PC-9 (cell line): ENCODE data around the gene MAP3K20. TPM values are rescaled to one million over a fixed set of nuclear protein-coding genes. Genes with fewer than 3 reads are reported as not detected.

Source experiments
- BruUV-seq: library from RNA; stranded (reverse); fragments of 400-500 nt; replicated peaks from 2 replicates; lab custom pipeline; 2021; lab: Mats Ljungman, UMichigan
- CTCF ChIA-PET: fragments of 300-600 bp; sonication (Branson Sonifier 250); formaldehyde crosslinking; loops from one replicate; lab custom pipeline; 2022; ENCODE audit warnings: antibody characterized with exemption; lab: Charles Lee
- POLR2A ChIA-PET: fragments of 300-600 bp; sonication (Branson Sonifier 250); formaldehyde crosslinking; loops from one replicate; lab custom pipeline; 2022; ENCODE audit warnings: antibody characterized with exemption; ENCODE audit not compliant: unreplicated experiment; lab: Charles Lee
- DNase-seq, 2 experiments: peaks; one replicate each; pipeline versions ENCODE4 v3.0.0 to v3.0.0-alpha.2; 2015 to 2022; ENCODE audit warnings: mixed read lengths in 1 of 2
- H2AFZ ChIP-seq: fragments of 200-600 bp; sonication (generic); 2 replicates; pipeline ENCODE4 v1.8.1; 2017; ENCODE audit warnings: antibody characterized with exemption
- H3F3A ChIP-seq: fragments of 200-600 bp; sonication (generic); 2 replicates; pipeline ENCODE4 v1.8.1; 2017; ENCODE audit warnings: antibody characterized with exemption, mild to moderate bottlenecking, low read depth; ENCODE audit not compliant: insufficient read depth
- H3K27ac ChIP-seq: fragments of 200-600 bp; sonication (generic); 2 replicates; pipeline ENCODE4 v1.6.1; 2016; ENCODE audit warnings: mixed run types
- H3K27me3 ChIP-seq: fragments of 200-600 bp; sonication (generic); 2 replicates; pipeline ENCODE4 v1.6.1; 2016; ENCODE audit warnings: low read depth, mixed run types; ENCODE audit not compliant: insufficient read depth
- H3K36me3 ChIP-seq: fragments of 200-600 bp; sonication (generic); 2 replicates; pipeline ENCODE4 v1.6.1; 2016; ENCODE audit warnings: low read depth, mixed run types
- H3K4me1 ChIP-seq: fragments of 200-600 bp; sonication (generic); replicated peaks from 2 replicates; pipeline ENCODE4 v1.6.1; 2016; ENCODE audit warnings: mixed run types; ENCODE audit not compliant: insufficient read depth
- H3K4me2 ChIP-seq: fragments of 200-600 bp; sonication (generic); 2 replicates; pipeline ENCODE4 v1.6.1; 2017; ENCODE audit warnings: mixed run types
- H3K4me3 ChIP-seq: fragments of 200-600 bp; sonication (generic); 2 replicates; pipeline ENCODE4 v1.6.1; 2016; ENCODE audit warnings: mixed run types
- H3K79me2 ChIP-seq: fragments of 200-600 bp; sonication (generic); 2 replicates; pipeline ENCODE4 v1.6.1; 2017; ENCODE audit warnings: low read depth, mixed run types
- H3K9me2 ChIP-seq: fragments of 200-600 bp; sonication (generic); 2 replicates; pipeline ENCODE4 v1.8.1; 2017; ENCODE audit warnings: mild to moderate bottlenecking; ENCODE audit not compliant: insufficient read depth
- H3K9me3 ChIP-seq: fragments of 200-600 bp; sonication (generic); 2 replicates; pipeline ENCODE4 v1.8.1; 2016; ENCODE audit warnings: low read depth; ENCODE audit not compliant: insufficient read depth
- H4K20me1 ChIP-seq: fragments of 200-600 bp; sonication (generic); 2 replicates; pipeline ENCODE4 v1.8.1; 2017; ENCODE audit not compliant: insufficient read depth
- EZH2 ChIP-seq: fragments of 200-600 bp; sonication (generic); IDR thresholded peaks from 2 replicates; pipeline ENCODE4 v1.8.0; 2017; ENCODE audit warnings: antibody characterized with exemption, low read depth
- intact Hi-C: fragments of 100-400 bp; cut with micrococcal nuclease; formaldehyde crosslinking; loops from one replicate; pipeline ENCODE4 v1.10.0; 2022; ENCODE audit not compliant: unreplicated experiment
- total RNA-seq: library from RNA; stranded (reverse); gene quantifications from 2 replicates; pipeline ENCODE4 v1.2.3, GENCODE V29; 2021
- TF ChIP-seq, protein P1 (sequence below): fragments of 200-600 bp; sonication (generic); conservative IDR thresholded peaks from 2 replicates; pipeline ENCODE4 v1.6.1; 2017; ENCODE audit warnings: mixed run types, antibody characterized with exemption, mild to moderate bottlenecking, moderate library complexity

MAP3K20 gene
- total RNA-seq, 1 experiment from 2014 or later, result 58.5 TPM

GRCh38 chr2:173282795-173283545 is 207.3 kb downstream of the MAP3K20 start:
- H3K4me1 ChIP-seq, result no peaks in the 10 kb centered on the region
- no peak for DNase-seq
- TF ChIP-seq, protein P1, sequence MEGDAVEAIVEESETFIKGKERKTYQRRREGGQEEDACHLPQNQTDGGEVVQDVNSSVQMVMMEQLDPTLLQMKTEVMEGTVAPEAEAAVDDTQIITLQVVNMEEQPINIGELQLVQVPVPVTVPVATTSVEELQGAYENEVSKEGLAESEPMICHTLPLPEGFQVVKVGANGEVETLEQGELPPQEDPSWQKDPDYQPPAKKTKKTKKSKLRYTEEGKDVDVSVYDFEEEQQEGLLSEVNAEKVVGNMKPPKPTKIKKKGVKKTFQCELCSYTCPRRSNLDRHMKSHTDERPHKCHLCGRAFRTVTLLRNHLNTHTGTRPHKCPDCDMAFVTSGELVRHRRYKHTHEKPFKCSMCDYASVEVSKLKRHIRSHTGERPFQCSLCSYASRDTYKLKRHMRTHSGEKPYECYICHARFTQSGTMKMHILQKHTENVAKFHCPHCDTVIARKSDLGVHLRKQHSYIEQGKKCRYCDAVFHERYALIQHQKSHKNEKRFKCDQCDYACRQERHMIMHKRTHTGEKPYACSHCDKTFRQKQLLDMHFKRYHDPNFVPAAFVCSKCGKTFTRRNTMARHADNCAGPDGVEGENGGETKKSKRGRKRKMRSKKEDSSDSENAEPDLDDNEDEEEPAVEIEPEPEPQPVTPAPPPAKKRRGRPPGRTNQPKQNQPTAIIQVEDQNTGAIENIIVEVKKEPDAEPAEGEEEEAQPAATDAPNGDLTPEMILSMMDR, result no peak
- no peak for TF ChIP-seq EZH2

GRCh38 chr2:173286153-173286809 is 210.6 kb downstream of the MAP3K20 start:
- no peaks in the 10 kb centered on the region for H3K9me2 ChIP-seq
- no peaks in the 10 kb centered on the region for H3F3A ChIP-seq
- no peaks in the 10 kb centered on the region for H3K36me3 ChIP-seq
- no peaks in the 10 kb centered on the region for H3K27me3 ChIP-seq
- H4K20me1 ChIP-seq, result no peaks in the 10 kb centered on the region
- no peak overlapping the region for H3K4me3 ChIP-seq
- DNase-seq, result no peak
- no peaks in the 10 kb centered on the region for H3K9me3 ChIP-seq
- no TSS peak for BruUV-seq
- no peak for TF ChIP-seq EZH2
- TF ChIP-seq, protein P1, result no peak; the same call in 1 of the 2 replicates
- H3K27ac ChIP-seq, result no peak overlapping the region
- no peaks in the 10 kb centered on the region for H3K79me2 ChIP-seq
- no peaks in the 10 kb centered on the region for H3K4me1 ChIP-seq
- H3K4me2 ChIP-seq, result no peak overlapping the region
- intact Hi-C loops, result no loop called here
- ChIA-PET POLR2A (interaction anchor here (0.6 to 0.8 kb wide), 4 partner anchors 15 to 562 kb away, joined by 4 to 21 read pairs (median 13); no protein-coding TSS in a partner anchor), CTCF (no interaction called here)
- H2AFZ ChIP-seq, result peak overlapping the region; percentile 7; the same call in 1 of the 2 replicates

More at GRCh38 chr2:173282795-173283545, 207.3 kb downstream of the MAP3K20 start:
- no peaks in the 10 kb centered on the region for H4K20me1 ChIP-seq
- H3K4me3 ChIP-seq, result no peak overlapping the region
- H3K79me2 ChIP-seq, result no peaks in the 10 kb centered on the region
- H3K27ac ChIP-seq, result no peak overlapping the region
- no TSS peak for BruUV-seq
- ChIA-PET POLR2A (interaction anchor here (0.6 kb wide), 1 partner anchor 120 kb away, joined by 4 read pairs; no protein-coding TSS in a partner anchor), CTCF (interaction anchor here (0.5 kb wide), 1 partner anchor 36 kb away, joined by 4 read pairs; no protein-coding TSS in a partner anchor)
- H3K27me3 ChIP-seq, result no peaks in the 10 kb centered on the region
- H3K4me2 ChIP-seq, result no peak overlapping the region
- no peak overlapping the region for H2AFZ ChIP-seq
- H3F3A ChIP-seq, result no peaks in the 10 kb centered on the region
- no peaks in the 10 kb centered on the region for H3K9me2 ChIP-seq
- intact Hi-C loops, result no loop called here
- no peaks in the 10 kb centered on the region for H3K36me3 ChIP-seq
- H3K9me3 ChIP-seq, result no peaks in the 10 kb centered on the region

DNA sequence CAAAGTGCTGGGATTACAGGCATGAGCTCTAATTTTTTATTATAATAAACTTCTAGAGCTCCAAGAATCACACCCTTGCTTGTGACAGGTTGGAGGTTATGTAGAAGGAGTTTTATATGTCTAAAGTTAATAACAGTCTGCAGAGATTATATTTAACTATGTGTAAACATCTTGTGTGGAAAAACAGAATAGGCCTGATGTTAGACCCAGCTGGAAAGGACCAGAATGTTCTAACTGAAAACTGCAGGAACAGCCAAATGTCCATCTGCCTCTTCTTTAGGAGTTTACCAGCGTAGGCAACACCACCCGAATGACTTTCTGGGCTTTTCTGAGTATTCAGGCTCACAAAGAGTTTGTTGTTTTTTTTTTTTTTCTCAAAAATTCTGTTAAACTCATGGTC is 211.9 kb downstream of the MAP3K20 start:
- no peak overlapping the region for H2AFZ ChIP-seq
- BruUV-seq, result no TSS peak
- H3K4me1 ChIP-seq, result no peaks in the 10 kb centered on the region
- no peaks in the 10 kb centered on the region for H3F3A ChIP-seq
- H3K4me3 ChIP-seq, result no peak overlapping the region
- intact Hi-C loops, result no loop called here
- ChIA-PET POLR2A (no interaction called here), CTCF (no interaction called here)
- DNase-seq, result no peak
- TF ChIP-seq, protein P1, result no peak
- no peaks in the 10 kb centered on the region for H3K9me3 ChIP-seq
- H4K20me1 ChIP-seq, result no peaks in the 10 kb centered on the region
- no peaks in the 10 kb centered on the region for H3K27me3 ChIP-seq
- no peak overlapping the region for H3K4me2 ChIP-seq
- H3K79me2 ChIP-seq, result no peaks in the 10 kb centered on the region
- H3K36me3 ChIP-seq, result no peaks in the 10 kb centered on the region
- no peaks in the 10 kb centered on the region for H3K9me2 ChIP-seq
- H3K27ac ChIP-seq, result no peak overlapping the region
